ENCODE data around the gene PARVA. TPM values are rescaled to one million over a fixed set of nuclear protein-coding genes. Genes with fewer than 3 reads are reported as not detected.

The PARVA gene
- total RNA-seq, 2 experiments from 2014 or later, result not detected

GRCh38 chr11:12459374-12459773 lies 82.0 kb downstream of the PARVA start:
- H3K36me3 ChIP-seq (ENCODE audit: insufficient read depth, low read length), result no peaks in the 10 kb centered on the region
- no peaks in the 10 kb centered on the region for H3K4me1 ChIP-seq (ENCODE audit: insufficient read depth, low read length, poor library complexity, severe bottlenecking)
- H3K27ac ChIP-seq (ENCODE audit: low read depth, low read length, poor library complexity, severe bottlenecking), result no peak overlapping the region
- H4K20me1 ChIP-seq (ENCODE audit: insufficient read depth, low read length), result no peaks in the 10 kb centered on the region
- BruUV-seq (replicated peaks), result no TSS peak
- no peaks in the 10 kb centered on the region for H3K79me2 ChIP-seq (ENCODE audit: insufficient read depth, low read depth, low read length)
- H3K4me2 ChIP-seq (ENCODE audit: low read length), result no peak overlapping the region
- no peak for TF ChIP-seq EZH2phosphoT487 (IDR thresholded peaks at IDR 0.05; ENCODE audit: borderline replicate concordance, low read depth, low read length)
- no peak for TF ChIP-seq CTCF (conservative IDR thresholded peaks at IDR 0.05; ENCODE audit: low read length)
- no peak for DNase-seq (ENCODE audit: low spot score)
- ChIA-PET POLR2A (no interaction called here), CTCF (ENCODE audit: unreplicated experiment) (no interaction called here)
- intact Hi-C loops (cut with micrococcal nuclease; ENCODE audit: unreplicated experiment), result no loop called here
- H3K4me3 ChIP-seq (ENCODE audit: low read depth, low read length, poor library complexity, severe bottlenecking), result no peak overlapping the region
- no peak overlapping the region for H2AFZ ChIP-seq (ENCODE audit: low read length)
- H3K9me3 ChIP-seq (ENCODE audit: low read length), result no peaks in the 10 kb centered on the region
- no peaks in the 10 kb centered on the region for H3K9me2 ChIP-seq (ENCODE audit: insufficient read depth, low read length)

GRCh38 chr11:12459865-12460444 lies 82.6 kb downstream of the PARVA start:
- no peak overlapping the region for H3K27ac ChIP-seq (ENCODE audit: low read depth, low read length, poor library complexity, severe bottlenecking)
- H3K4me1 ChIP-seq (ENCODE audit: insufficient read depth, low read length, poor library complexity, severe bottlenecking), result no peaks in the 10 kb centered on the region
- intact Hi-C loops (cut with micrococcal nuclease; ENCODE audit: unreplicated experiment), result no loop called here
- no peaks in the 10 kb centered on the region for H3K36me3 ChIP-seq (ENCODE audit: insufficient read depth, low read length)
- no TSS peak for BruUV-seq (replicated peaks)
- no peak for TF ChIP-seq CTCF (conservative IDR thresholded peaks at IDR 0.05; ENCODE audit: low read length)
- no peak for TF ChIP-seq EZH2phosphoT487 (IDR thresholded peaks at IDR 0.05; ENCODE audit: borderline replicate concordance, low read depth, low read length)
- H3K9me2 ChIP-seq (ENCODE audit: insufficient read depth, low read length), result no peaks in the 10 kb centered on the region
- no peaks in the 10 kb centered on the region for H3K9me3 ChIP-seq (ENCODE audit: low read length)
- ChIA-PET POLR2A (no interaction called here), CTCF (ENCODE audit: unreplicated experiment) (no interaction called here)
- no peaks in the 10 kb centered on the region for H3K79me2 ChIP-seq (ENCODE audit: insufficient read depth, low read depth, low read length)
- no peak for DNase-seq (ENCODE audit: low spot score)
- H2AFZ ChIP-seq (ENCODE audit: low read length), result no peak overlapping the region
- H3K4me2 ChIP-seq (ENCODE audit: low read length), result no peak overlapping the region
- no peaks in the 10 kb centered on the region for H4K20me1 ChIP-seq (ENCODE audit: insufficient read depth, low read length)
- H3K4me3 ChIP-seq (ENCODE audit: low read depth, low read length, poor library complexity, severe bottlenecking), result no peak overlapping the region

- intact Hi-C loops (cut with micrococcal nuclease; ENCODE audit: unreplicated experiment), result no loop called here
- Histone ChIP-seq H3K79me2 (ENCODE audit: insufficient read depth, low read depth, low read length) (no peaks in the 10 kb centered on the region), H3K4me1 (ENCODE audit: insufficient read depth, low read length, poor library complexity, severe bottlenecking) (no peaks in the 10 kb centered on the region), H3K4me3 (ENCODE audit: low read depth, low read length, poor library complexity, severe bottlenecking) (no peak overlapping the region), H3K36me3 (ENCODE audit: insufficient read depth, low read length) (no peaks in the 10 kb centered on the region), H4K20me1 (ENCODE audit: insufficient read depth, low read length) (no peaks in the 10 kb centered on the region), H3K9me3 (ENCODE audit: low read length) (no peaks in the 10 kb centered on the region), H3K27ac (ENCODE audit: low read depth, low read length, poor library complexity, severe bottlenecking) (no peak overlapping the region), H3K4me2 (ENCODE audit: low read length) (no peak overlapping the region), H3K9me2 (ENCODE audit: insufficient read depth, low read length) (no peaks in the 10 kb centered on the region), H2AFZ (ENCODE audit: low read length) (no peak overlapping the region)
- DNase-seq (ENCODE audit: low spot score), result no peak
- CTCF ChIA-PET (ENCODE audit: unreplicated experiment), result no interaction called here
- TF ChIP-seq EZH2phosphoT487 (IDR thresholded peaks at IDR 0.05; ENCODE audit: borderline replicate concordance, low read depth, low read length) (no peak), CTCF (conservative IDR thresholded peaks at IDR 0.05; ENCODE audit: low read length) (no peak)
- no TSS peak for BruUV-seq (replicated peaks)
- POLR2A ChIA-PET, result no interaction called here
Measured at GRCh38 chr11:12460466-12460865, 83.1 kb downstream of the PARVA start.
